Suprapubic skin (tissue), 4 donors: Measurements from ENCODE around the gene MYO1A. TPM values are rescaled to one million over a fixed set of nuclear protein-coding genes. Genes with fewer than 3 reads are reported as not detected.
"Not testable (repeated sequence)": the region's sequence is repeated elsewhere in the genome, so short reads cannot be mapped to it uniquely, and the experiment has no call there.

ENCODE experiments used
- DNase-seq, 2 donors: peaks; one replicate each; pipeline ENCODE4 v3.0.0-alpha.2; 2019; ENCODE audit warnings: low spot score in 2 of 2
- H3K27ac ChIP-seq: fragments of 200-600 bp; sonication (generic); one replicate; pipeline ENCODE4 v1.5.1; 2019
- H3K27me3 ChIP-seq: fragments of 200-600 bp; sonication (generic); one replicate; pipeline ENCODE4 v1.5.1; 2019
- H3K36me3 ChIP-seq: fragments of 200-600 bp; sonication (generic); one replicate; pipeline ENCODE4 v1.5.1; 2019
- H3K4me1 ChIP-seq: fragments of 200-600 bp; sonication (generic); one replicate; pipeline ENCODE4 v1.5.1; 2019
- H3K4me3 ChIP-seq: fragments of 200-600 bp; sonication (generic); one replicate; pipeline ENCODE4 v1.5.1; 2019; ENCODE audit warnings: mild to moderate bottlenecking
- H3K9me3 ChIP-seq: fragments of 200-600 bp; sonication (generic); one replicate; pipeline ENCODE4 v1.5.1; 2019
- EP300 ChIP-seq: sonication (generic); formaldehyde crosslinking; IDR thresholded peaks from one replicate; pipeline ENCODE4 v1.6.1; 2017; ENCODE audit warnings: antibody characterized with exemption
- POLR2A ChIP-seq, 2 donors: fragments of 450-650 bp; IDR thresholded peaks; one replicate each; pipeline ENCODE4 v1.6.1; 2017; ENCODE audit warnings: antibody characterized with exemption in 2 of 2, mild to moderate bottlenecking in 2 of 2, moderate library complexity in 2 of 2
- POLR2AphosphoS5 ChIP-seq, 3 donors: sonication (generic); formaldehyde crosslinking; IDR thresholded peaks; one replicate each; pipeline ENCODE4 v1.6.1; 2017; ENCODE audit warnings: antibody characterized with exemption in 3 of 3
- WGBS: methylation state at CpG from one replicate; pipeline ENCODE4 v1.1.5; 2018; 5-methylcytosine and 5-hydroxymethylcytosine counted together
- total RNA-seq, 4 donors: library from RNA; depleted of rRNA; stranded (reverse); fragments of >200 nt; gene quantifications; one replicate each; pipeline ENCODE4 v1.1.0, GENCODE V29; 2016
- TF ChIP-seq, protein P1 (sequence below), 2 donors: fragments of 200-600 bp in 1 of 2; fragments of 450-650 bp in 1 of 2; sonication (generic) in 1 of 2; IDR thresholded peaks; one replicate each; pipeline ENCODE4 v1.5.1; 2016 to 2019; ENCODE audit warnings: antibody characterized with exemption in 2 of 2, mild to moderate bottlenecking in 1 of 2, moderate library complexity in 1 of 2

MYO1A gene
- total RNA-seq, 4 donors from 2014 or later: 0.16 to 2.3 (median 0.58) TPM

DNA sequence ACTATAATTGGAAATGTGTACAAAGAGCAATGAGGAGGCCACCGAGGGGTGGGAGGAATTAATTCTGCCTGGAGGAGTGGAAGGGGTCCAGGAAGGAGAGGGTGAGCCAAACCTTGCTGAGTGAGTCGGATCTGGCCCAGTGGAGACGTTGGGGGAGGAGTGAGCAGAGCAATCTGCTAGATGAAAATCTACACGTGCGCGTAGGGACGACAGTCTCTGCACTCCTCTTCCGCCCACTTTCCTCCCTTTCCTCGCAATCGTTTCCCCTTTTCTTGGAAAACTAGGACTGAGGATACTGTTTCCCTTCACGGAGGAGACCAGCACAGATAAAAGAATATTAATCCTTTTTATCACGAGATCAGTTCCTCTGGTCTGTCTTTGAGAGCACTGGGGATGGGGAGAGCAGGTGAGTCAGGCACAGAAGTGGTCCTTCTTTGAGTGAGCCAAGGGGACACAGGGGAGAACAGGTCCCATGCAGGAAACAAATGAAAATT is 36.1 kb upstream of the MYO1A start:
- TF ChIP-seq POLR2A (IDR thresholded peaks at IDR 0.05) (no peak), EP300 (no peak), POLR2AphosphoS5 (IDR thresholded peaks at IDR 0.05) (no peak)
- TF ChIP-seq, protein P1, sequence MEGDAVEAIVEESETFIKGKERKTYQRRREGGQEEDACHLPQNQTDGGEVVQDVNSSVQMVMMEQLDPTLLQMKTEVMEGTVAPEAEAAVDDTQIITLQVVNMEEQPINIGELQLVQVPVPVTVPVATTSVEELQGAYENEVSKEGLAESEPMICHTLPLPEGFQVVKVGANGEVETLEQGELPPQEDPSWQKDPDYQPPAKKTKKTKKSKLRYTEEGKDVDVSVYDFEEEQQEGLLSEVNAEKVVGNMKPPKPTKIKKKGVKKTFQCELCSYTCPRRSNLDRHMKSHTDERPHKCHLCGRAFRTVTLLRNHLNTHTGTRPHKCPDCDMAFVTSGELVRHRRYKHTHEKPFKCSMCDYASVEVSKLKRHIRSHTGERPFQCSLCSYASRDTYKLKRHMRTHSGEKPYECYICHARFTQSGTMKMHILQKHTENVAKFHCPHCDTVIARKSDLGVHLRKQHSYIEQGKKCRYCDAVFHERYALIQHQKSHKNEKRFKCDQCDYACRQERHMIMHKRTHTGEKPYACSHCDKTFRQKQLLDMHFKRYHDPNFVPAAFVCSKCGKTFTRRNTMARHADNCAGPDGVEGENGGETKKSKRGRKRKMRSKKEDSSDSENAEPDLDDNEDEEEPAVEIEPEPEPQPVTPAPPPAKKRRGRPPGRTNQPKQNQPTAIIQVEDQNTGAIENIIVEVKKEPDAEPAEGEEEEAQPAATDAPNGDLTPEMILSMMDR (IDR thresholded peaks at IDR 0.05): no peak
- 4% methylated on average over 12 of the region's 12 CpGs for WGBS
- peak in 1 of 2 donors; percentile 79 for DNase-seq
- H3K4me3 ChIP-seq: peak overlapping the region; percentile 74
- H3K27me3 ChIP-seq: no peaks in the 10 kb centered on the region
- H3K4me1 ChIP-seq: peaks cover 30% of the 10 kb centered on the region
- no peaks in the 10 kb centered on the region for H3K9me3 ChIP-seq
- peak overlapping the region; percentile 97 for H3K27ac ChIP-seq
- H3K36me3 ChIP-seq: peaks cover under 1% of the 10 kb centered on the region

DNA sequence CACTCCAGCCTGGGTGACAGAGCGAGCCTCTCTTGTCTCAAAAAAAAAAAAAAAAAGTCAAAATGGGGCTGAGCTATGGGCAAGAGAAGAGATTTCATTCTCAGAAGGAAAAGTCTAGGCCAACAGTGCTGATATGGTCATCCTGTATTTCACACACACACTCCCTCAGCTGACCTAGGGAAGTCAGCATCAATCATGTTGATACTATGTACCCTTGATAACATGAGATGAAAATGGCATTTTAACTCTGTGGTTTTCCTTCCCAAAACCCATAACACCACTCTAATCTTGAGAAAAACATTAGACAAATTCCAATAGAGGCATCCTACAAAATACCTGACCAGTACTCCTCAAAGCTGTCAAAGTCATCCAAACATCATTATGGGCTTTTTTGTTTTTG is 30.9 kb upstream of the MYO1A start:
- Histone ChIP-seq H3K36me3 (no peaks in the 10 kb centered on the region), H3K27me3 (no peaks in the 10 kb centered on the region), H3K27ac (no peak overlapping the region), H3K4me3 (no peak overlapping the region), H3K9me3 (no peaks in the 10 kb centered on the region), H3K4me1 (peaks cover 21% of the 10 kb centered on the region)
- TF ChIP-seq EP300: no peak
- TF ChIP-seq POLR2AphosphoS5 (IDR thresholded peaks at IDR 0.05): no peak
- no peak for TF ChIP-seq POLR2A (IDR thresholded peaks at IDR 0.05)
- TF ChIP-seq, protein P1 (IDR thresholded peaks at IDR 0.05): no peak
- 100% methylated on average over 1 of the region's 1 CpG for WGBS
- no peak for DNase-seq

DNA sequence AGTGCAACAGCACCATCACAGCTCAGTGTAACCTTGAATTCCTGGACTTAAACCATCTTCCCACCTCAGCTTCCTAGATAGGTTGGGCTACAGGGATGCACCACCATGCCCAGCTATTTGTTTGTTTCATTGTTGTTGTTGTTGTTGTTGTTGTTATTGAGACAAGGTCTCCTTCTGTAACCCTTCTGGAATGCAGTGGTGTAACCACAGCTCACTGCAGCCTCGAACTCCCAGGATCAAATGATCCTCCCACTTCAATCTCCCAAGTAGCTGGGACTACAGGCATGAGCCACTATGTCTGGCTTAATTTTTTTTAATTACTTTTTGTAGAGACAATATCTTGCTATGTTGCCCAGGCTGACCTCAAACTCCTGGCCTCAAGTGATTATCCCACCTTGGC is 29.9 kb upstream of the MYO1A start:
- TF ChIP-seq POLR2AphosphoS5 (IDR thresholded peaks at IDR 0.05) (no peak), POLR2A (IDR thresholded peaks at IDR 0.05) (no peak), EP300 (no peak)
- TF ChIP-seq, protein P1 (IDR thresholded peaks at IDR 0.05): no peak
- Histone ChIP-seq H3K27me3 (no peaks in the 10 kb centered on the region), H3K4me1 (peaks cover 13% of the 10 kb centered on the region), H3K4me3 (no peak overlapping the region), H3K36me3 (no peaks in the 10 kb centered on the region), H3K9me3 (no peaks in the 10 kb centered on the region), H3K27ac (no peak overlapping the region)
- 58% methylated on average over 1 of the region's 1 CpG for WGBS
- DNase-seq: no peak

DNA sequence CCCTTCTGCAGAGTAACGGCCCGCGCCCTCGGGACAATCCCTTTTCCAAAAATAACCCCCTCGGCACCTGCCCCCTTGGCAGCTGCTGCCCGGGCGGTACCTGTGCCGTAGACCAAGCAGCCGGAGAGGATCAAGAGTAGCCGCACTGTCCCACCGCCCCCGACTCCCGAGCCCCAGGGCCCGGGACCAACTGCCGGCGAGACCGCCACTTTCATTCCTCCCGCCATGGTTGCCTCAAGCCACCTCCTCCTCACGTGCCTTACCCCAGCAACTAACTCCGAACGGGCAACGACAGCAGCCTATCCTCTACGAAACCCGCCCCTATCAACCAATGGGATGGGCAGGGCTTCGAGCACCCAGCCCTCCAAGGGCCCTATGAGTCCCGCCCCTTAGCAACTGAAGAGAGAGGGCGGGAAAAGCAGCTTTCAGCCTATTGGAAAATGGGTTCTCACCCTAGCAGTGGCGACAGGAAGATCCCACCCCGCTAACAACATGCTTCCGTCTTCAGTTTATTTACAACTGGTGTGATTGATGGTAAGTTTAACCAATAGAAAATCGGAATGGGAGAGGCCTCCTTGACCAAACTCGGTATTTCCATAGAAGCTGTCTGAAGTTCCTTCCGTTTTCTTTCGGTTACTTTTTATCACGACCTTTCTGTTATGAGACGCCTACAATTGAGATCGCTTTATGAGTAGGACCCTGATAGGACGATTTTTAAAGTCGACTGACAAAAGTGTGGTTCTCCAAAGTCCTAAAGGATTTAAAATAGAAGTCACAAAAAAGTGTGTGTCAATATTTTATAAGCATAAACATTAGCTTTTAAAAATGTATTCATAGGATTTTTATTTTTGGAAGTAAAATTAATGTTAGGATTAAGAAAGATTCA is 28.8 kb upstream of the MYO1A start, which contains the start of gene NEMP1:
Gene NEMP1, minus strand, starts transcription at position 273 of the 886 bp plus-strand sequence. Its CDS starts 46 bp downstream, at position 227.
- H3K27me3 ChIP-seq: no peaks in the 10 kb centered on the region
- H3K9me3 ChIP-seq: no peaks in the 10 kb centered on the region
- TF ChIP-seq, protein P1 (IDR thresholded peaks at IDR 0.05): no peak
- TF ChIP-seq POLR2A (IDR thresholded peaks at IDR 0.05): no peak
- peak in 1 of 3 donors; percentile 77 for TF ChIP-seq POLR2AphosphoS5 (IDR thresholded peaks at IDR 0.05)
- peaks cover 13% of the 10 kb centered on the region for H3K4me1 ChIP-seq
- peak; percentile 97 to 98 for DNase-seq
- under 1% methylated on average over 35 of the region's 39 CpGs for WGBS
- peak within 1 kb of the TSS; percentile 86 for H3K4me3 ChIP-seq
- H3K36me3 ChIP-seq: no peaks in the 10 kb centered on the region
- H3K27ac ChIP-seq: peak within 1 kb of the TSS; percentile 79

DNA sequence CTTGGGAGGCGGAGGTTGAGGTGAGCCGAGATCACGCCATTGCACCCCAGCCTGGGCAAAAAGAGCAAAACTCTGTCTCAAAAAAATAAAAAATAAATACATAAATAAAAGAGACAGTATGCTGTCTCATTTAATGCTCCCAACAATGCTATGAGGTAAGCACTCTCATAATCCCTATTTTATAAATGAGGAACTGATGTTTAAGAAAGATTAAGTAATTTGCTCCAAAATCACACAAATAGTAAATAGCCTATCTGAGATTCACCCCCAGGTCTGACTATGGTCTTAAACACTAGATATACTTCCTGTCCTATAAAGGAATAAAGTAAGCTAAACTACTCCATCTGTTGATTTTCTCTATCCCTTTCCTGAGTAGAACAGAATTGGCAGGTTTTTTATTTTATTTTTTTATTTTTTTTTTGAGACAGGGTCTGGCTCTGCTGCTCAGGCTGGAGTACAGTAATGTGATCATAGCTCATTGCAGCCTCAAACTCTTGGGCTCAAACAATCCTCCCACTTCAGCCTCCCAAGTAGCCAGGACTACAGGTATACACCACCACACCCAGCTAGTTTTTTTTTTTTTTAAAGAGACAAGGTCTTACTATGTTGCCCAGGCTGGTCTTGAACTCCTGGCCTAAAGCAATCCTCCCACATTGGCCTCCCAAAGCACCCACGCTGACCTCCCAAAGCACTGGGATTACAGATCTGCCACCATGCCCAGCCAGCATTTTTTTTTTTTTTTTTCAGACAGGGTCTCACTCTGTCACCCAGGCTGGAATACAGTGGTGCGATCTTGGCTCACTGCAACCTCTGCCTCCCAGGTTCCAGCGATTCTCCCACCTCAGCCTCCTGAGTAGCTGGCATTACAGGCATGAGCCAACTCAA is 23.9 kb upstream of the MYO1A start:
- H3K4me1 ChIP-seq: peaks cover 32% of the 10 kb centered on the region
- not testable (repeated sequence) for DNase-seq, H3K27me3 ChIP-seq, H3K9me3 ChIP-seq
- peak overlapping the region; percentile 25 for H3K4me3 ChIP-seq
- 85% methylated on average over 6 of the region's 6 CpGs for WGBS
- H3K36me3 ChIP-seq: peaks cover 15% of the 10 kb centered on the region
- peak overlapping the region; percentile 49 for H3K27ac ChIP-seq
